Stimulated activated CD4-positive, alpha-beta T cell treated with anti-CD3 and anti-CD28 coated beads, TNF-alpha, amount 100 ng/mL, for 4 hours (primary cell): ENCODE measurements around the gene LRRK1.

Experiments
- DNase-seq, 3 experiments: peaks; one replicate each; pipeline ENCODE4 v3.0.0-alpha.2; 2020; ENCODE audit warnings: low read depth in 3 of 3

The LRRK1 gene

DNA sequence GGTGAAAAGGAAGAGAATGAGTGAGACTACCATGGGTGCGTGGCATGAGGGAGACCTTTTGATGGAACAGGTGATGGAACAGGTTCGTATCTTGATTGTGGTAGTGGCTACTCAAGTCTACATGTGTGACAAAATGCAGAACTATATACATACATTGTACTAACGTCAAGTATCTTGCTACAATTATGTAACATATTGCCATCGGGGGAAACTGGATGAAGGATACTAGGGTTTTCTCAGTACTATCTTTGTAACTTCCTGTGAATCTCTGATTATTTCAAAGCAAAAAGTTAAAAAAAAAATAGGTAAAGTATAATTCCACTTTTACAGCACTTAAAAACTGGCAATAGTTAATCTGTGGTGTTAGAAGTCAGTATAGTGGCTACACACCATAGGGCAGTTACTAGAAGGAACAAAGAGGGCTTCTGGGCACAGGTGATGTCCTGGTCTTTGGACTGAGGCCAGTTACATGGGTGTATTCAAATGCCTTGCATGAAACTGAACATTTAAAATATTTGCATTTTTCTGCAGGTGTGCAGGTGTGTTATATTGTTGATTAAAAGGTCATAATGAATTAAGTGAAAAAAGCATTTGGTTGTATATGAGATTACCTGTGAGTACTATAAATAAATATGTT is 61.4 kb downstream of the LRRK1 start:
- no peak for DNase-seq

DNA sequence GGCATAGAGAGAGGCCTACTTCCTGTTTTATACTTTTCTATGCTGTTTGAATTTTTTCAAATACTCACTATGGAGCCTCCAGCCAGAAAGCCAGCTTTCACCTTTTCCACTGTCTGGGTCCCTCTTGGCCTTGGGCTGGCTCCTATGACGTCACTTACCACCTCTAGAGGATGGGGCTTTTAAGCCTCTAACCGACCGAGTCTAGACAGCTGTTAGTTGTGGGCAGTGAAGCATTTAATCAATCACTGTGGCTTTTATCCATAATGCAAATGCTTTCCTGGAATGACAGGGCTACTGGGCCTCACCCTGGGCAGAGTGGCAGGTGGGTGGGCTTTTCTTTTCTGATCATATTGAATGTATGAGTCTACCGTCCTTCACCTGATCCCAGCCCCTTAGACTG is 61.9 kb downstream of the LRRK1 start:
- no peak for DNase-seq

DNA sequence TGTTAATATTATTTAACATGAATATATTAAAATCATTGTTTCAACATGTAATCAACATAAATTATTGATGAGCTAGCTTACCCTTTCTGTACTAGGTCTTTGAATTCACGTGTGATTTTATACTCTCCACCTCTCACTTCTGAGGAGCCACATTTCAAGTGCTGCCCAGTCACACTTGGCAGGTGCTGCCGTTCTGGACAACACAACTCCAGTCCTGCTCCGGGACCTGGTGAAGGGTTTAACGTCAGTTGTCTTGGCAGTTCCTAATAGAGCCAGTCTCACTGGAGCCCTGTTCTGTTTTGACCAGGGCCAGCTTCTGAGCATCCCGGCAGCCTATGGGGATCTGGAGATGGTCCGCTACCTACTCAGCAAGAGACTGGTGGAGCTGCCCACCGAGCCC is 64.1 kb downstream of the LRRK1 start:
- no peak for DNase-seq

DNA sequence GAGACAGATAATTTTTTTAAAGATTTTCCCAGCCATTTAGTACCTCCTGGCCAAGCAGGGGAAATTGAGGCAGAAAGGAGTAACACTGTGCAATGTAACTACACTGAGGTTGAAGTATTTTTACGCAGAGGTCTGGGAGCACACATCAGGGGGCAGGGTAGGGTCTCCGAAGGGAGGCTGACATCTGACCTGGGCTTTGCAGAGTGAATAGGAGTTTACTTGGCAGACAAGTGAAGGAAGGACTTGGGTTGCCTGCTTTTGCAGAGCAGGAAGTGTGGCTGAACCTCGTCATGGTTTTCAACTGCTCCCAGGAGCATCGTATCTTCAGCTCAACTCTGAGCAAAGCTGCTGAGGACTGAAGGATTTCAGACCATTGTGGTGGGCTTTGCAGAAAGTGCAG is 66.2 kb downstream of the LRRK1 start:
- DNase-seq = no peak

DNA sequence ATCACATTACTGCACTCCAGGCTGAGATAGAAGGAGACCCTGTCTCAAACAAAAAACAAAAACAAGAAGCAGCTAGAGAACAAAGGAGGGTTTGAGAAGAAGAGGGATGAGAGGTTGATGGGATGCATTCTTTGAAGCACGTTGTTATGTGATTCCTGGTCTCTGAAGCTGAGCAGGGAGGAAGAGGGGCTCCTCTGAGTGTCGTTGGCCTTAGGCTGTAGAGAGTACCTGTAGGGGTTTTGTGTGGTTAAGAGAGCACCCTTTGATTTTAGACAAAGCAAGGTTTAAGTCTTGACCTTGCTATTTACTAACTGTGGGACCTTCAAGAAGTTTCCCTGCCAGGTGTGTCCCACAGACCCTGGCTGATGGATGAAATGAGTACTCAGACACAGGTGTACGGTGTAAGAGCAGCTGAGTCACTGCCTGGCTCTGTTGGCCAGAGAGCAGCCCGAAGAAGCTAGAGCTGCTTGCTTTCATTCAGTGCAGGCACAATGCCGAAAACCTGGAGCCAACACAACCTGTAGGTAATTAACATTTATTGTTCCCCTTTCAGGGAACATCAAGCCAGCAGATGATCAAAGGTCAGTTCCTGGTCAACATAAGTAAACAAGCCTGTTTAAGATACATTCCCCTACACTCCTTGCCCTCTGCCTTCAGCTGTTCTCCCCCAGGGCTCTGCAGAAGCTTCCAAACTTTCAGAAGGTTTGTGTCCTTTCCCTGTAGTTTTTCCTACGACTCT is 67.2 kb downstream of the LRRK1 start:
- no peak for DNase-seq

DNA sequence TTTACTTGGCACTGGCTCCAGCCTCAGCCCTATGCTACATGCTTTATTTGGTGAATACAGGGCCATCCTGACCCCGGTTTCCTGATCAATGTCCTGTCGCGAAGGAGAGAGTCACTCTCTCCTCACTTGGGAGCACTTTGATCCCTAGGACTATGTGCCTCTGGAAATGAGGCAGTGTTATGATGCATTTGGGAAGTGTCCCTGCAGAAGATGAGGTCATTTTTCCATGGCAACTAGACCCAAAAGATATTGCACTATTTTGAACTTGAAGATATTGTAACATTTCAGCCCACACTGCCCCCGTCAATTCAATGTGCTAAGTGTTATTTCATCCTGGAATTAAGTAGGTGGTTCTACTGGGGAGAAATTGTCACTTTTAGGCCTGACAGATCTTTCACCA is 68.0 kb downstream of the LRRK1 start:
- DNase-seq = no peak

DNA sequence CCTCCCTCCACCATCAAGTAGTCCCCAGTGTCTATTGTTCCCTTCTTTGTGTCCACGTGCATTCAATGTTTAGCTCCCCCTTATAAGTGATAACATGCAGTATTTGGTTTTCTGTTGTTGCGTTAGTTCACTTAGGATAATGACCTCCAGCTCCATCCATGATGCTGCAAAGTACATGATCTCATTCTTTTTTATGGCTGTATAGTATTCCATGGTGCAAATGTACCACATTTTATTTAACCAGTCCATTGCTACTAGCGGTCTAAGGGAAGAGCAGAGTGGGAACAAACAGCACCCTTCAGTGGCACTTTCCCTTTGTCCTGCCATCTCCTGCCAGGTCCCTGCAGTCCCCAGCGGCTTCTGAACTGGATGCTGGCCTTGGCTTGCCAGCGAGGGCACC is 69.1 kb downstream of the LRRK1 start:
- no peak for DNase-seq

DNA sequence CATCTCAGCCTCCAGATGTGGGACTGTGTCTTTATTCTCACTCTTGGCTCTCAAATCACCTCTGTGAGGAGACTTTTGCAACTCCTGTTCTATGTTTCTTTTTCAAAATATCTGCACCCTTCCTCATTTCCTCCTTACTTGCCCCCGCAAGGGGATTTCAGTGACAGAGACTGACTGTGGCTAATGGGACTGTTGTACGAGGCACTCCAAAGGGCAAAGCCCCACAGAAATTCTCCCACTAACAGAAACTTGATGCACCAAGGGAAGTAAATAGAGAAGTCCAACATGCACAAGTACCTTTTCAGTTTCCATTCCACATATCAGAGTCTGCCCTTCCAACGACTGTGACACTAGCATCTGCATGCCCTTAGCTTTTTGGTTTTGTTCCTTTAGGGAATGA is 69.7 kb downstream of the LRRK1 start:
- no peak for DNase-seq

DNA sequence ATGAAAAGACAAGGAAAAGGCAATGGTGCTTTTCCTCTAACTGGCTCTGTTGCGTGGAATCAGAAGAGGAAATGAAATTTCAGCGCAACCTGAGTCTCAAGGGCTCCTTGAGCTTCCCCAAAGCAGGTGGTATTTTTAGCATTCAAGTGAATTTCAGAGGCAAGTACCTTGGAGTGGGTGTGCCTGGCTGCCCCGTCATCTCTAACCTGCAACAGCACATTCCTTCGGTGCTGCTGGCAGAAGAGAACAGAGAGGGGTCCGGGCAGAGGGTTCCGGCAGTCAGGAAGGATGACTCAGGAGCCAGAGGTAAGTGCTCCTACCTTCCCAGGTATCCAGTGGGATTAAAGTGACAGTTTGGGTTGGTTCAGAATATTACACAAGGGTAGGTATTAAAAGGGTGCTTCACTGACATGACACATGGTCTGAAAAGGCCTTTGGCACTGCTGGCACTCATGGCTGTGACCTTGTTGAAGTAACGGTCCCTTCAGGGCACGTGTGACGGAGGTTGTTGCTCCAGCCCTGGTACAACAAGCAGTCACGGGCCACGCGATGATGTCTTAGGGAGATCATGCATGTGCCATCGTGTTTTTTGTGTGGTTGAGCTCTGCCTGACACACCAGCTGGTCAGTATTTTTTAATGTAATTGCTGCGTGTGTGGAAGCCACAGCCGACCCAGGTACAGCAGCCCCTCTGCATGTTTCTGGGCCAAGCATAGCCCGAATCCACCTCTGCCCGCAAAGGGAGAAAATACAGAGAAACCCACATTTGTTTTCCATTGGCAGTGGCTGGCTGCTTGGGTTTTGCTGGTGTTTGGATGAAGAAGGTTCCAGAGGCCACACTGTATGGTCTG is 75.7 kb downstream of the LRRK1 start:
- DNase-seq = no peak

DNA sequence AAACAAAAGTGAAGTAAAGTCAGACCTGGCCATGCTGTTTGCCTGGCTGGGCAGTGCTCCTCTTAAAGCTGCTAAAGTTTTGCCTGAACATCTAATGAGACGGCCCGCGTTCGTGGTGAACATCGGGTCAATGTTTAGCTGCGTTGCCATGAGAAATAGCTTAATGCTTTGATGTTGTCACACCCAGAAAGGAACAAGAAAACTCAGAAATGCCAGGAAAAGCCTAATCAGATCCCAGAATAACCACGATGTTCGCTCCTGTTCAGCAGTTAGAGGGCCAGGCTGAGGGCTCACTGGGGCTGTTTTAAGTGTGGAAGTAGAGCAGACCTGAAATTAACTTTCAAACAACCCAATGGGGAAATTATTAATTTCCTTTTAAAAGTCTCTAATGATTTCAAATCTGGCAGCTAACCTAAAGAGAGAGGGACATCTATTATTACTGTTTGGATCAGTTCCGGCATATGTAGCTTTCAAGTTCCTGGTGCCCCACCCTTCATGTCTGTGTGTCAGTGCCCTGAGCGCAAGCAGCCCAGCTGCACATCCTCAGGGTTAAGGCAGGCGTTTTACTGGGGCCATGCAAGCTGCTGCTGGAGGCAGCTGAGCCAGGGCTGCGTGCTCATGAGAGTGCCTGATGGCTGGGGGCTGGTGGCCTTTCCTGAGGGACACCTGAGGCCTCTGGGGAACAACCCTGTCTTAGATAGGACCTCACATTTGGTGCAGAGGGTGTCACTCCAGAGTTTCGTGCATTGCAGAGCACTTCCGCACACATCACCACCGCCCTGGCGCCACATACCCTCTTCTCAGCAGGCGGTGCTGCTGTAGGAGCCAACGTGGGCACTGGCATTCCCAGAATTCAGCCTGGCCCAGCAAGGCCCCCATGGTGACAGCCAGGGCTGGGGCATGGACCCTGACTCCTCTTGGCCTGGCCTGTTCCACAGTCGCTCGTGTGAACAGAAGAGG is 76.6 kb downstream of the LRRK1 start:
- DNase-seq = no peak

DNA sequence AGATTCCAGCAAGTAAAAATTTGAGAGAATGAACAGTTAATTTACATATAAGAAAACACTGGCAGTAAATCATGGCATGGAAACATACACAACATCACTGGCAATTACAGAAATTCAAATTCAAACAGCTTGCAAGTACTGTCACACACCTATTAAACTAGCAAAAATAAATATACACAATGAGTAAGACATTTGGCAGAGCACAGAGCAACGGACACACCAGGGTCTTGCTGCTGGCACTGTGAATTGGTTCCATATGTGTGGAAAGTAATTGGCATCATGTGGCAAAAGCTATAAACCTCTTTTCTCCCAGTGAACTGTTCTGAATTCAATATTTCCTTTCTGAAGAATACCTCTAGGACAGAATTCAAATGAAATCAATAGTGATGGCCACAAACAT is 78.3 kb downstream of the LRRK1 start:
- no peak for DNase-seq

DNA sequence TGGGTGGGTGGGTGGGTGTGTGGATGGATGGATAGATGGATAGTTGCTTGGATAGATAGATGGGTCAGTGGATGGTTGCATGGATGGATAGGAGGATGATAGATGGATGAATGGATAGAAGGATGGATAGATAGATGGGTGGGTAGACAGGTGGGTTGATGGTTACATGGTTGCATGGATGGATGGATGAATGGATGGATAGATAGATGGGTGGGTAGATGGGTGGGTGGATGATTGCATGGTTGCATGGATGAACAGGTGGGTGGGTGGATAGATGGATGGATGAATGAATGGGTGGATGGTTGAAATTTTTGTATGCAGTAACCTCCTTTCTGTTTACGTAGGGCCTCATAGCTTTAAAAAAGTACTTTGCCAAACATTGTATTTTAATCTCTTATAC is 79.5 kb downstream of the LRRK1 start:
- DNase-seq = no peak

DNA sequence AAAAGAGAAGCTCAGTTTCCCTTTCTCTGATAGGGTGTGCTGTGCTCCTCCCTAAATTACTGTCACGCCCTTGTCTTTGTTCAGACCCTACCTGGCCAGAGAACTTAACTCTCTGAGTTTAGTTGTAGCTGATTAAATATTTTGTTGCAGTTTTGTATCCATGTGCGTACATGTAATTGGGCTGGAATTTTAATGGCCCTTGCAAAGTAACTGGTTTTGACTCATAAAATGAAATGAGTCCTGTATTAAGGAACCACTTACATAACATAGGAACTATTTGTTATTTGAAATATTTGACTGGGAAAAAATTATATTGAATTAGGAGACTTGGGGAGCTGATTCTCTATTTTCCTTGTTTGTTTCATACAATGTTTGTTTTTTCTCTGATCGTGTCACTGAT is 80.2 kb downstream of the LRRK1 start:
- no peak for DNase-seq

DNA sequence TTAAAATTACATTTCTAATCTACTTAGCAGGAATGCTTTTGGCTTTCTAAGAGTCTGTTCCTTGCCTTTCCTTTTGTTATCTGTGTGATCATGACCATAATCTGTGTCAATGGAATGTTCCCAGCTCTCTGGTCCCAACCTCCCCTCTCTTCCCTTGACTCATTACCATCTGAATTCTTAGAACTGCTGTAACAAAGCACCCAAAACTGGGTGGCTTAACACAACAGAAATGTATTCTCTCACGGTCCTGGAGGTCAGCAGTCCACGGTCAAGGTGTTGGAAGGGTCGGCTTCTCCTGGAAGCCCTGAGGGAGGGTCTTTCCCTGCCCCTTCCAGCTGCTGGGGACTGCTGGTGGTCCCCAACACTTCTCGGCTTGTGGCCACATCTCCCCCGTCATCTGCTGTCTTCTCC is 81.1 kb downstream of the LRRK1 start:
- no peak for DNase-seq

DNA sequence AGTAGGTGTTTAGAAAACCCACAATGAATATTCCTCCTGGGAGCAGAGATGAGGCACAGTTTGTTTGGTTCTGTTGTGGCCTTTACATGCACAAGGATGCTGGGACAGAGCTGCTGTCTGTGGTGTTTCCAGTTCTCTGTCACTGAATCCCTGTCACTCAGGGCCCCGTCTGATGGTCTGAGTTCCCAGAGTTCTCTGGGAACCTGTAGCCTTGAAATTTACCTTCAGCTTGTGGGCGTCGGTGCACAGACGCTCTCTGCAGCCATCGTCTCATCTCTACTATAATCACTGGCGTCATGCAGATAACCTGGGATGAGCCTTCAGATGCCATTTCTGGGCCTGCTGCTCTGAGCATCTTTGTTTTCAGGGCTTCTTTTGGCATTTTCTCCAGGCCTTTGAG is 81.9 kb downstream of the LRRK1 start:
- DNase-seq = no peak

DNA sequence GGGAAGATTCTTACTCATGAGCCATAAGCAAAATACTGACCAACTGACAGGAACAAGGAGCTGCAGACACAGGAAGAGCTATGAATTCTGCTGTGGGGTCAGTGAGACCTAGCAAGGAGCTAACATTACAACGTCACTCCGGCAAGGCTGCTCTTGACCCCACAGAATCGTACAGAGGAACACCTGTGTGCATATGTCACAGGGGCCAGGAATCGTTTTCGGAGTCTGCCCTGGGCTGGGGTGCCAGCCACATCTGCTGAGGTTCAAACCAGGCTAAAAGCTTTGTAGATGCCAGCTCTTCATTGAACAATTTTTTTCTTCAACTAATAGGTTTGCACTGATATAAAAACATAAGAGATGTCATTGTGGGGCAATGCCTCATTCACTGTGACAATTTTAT is 82.6 kb downstream of the LRRK1 start:
- no peak for DNase-seq

DNA sequence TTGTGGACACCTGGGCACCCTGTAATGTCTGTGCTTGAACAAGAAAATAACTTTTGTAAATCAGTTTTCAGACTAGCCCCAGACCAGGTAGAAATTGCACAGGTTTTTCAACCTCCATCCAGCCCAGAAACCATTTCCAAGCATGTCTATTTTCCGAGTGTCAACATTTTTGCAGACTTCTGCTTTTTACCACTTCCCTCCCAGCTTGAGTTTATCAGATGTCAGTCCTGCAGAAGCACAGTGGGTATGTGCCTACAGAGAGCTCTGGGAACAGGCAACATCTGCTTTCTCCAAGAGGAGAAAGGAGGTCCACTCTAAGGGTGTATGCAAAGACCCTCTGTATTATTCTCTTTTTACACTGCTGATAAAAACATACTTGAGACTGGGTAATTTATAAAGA is 83.9 kb downstream of the LRRK1 start:
- DNase-seq = no peak

DNA sequence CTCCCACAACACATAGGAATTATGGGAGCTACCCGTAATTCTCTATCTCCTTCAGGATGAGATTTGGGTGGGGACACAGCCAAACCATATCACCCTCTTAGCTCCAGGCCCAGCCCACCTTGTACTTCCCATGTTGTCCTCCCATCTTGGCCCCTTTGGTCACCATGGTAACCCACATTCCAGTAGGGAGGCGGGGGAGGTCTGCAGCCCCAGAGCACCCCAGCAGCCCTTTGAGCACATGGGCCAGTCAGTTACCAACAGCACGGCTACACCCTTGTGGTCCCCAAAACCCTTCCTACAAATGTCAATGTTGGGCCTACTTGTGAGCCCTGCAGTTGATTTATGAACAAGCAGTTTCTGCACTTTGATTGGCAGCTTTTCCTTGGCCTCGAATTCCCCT is 84.5 kb downstream of the LRRK1 start:
- no peak for DNase-seq

DNA sequence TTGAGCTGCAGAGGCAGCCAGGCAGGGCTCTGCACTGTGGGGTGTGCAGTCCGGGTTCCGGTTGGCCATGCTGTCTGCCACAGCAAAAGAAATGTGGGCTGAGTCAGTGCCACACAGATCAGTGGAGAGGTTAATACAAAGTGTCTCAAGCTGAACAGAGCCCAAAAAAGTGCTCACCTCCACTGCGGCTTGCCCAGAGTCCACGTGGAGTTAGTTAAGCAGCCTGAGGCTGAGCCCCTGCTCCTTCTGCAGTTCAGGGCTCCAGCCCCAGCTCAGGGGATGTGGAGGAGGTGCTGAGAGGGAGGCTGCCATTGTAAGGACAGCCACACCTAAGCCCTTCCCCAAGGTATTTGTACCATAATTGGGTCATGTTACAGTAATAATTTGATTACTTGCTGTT is 85.3 kb downstream of the LRRK1 start:
- no peak for DNase-seq

DNA sequence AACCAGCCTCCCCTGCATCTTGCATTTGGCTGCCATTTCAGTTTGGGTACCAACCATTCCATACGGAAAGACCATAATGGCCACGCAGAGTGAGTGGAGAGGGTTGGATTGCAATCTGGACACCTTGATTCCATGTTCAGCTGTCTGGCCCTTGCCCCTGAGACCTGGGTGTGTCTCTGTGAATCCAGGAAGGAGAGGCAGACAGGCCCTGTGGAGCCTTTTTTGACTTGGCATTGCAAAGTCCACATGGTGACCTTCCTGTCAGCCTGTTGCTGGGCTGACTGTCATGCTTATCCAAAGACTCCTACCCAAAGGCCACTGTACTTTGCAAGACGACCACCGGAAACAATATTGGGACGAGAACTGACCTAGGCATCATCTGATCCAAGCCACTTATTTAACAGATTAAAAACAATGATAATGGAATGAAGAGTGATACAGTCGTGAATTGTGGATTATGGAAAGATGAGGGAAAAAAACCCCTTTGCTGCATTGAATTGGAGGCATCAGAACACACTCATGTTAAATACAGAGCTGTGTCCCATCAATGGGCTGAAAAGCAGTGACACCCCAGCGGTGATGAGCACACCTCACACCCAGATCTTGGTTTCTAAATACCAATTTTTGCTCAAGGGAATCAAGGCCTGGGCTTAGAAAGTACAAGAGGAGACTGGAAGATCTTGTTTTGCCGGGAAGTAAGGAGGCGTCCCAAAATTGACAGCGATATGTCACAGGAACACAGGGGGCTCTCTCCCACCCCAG is 86.0 kb downstream of the LRRK1 start:
- DNase-seq = no peak
